ENCODE measurements around the gene ALOX12B.

Gene ALOX12B

DNA sequence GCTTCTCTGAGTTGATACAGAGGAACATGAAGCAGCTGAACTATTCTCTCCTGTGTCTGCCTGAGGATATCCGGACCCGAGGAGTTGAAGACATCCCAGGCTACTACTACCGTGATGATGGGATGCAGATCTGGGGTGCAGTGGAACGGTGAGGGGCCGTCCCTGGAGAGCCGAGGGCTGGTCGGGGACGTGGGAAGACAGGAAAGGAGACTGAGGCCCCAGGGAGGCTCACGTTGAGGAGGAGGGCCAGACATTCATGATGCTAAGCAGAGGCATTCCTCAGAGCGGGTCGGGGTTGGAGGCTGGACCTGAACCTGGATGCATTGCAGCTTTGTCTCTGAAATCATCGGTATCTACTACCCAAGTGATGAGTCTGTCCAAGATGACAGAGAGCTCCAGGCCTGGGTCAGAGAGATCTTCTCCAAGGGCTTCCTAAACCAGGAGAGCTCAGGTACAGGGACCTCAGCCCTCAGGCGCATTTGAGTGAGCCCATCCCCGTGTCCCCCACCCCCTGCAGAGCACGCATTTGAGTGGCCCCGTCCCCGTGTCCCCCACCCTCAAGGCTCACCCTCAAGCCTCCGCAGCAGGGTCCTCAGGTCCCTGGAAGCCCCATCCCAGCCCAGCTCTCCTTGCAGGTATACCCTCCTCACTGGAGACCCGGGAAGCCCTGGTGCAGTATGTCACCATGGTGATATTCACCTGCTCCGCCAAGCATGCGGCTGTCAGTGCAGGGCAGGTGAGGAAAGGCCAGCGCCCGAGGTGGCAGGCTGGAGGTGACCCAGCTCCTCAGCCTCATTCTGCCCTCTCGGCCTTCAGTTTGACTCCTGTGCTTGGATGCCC, 40.4 kb downstream of the ALOX12B start:
- TF ChIP-seq, protein P1, sequence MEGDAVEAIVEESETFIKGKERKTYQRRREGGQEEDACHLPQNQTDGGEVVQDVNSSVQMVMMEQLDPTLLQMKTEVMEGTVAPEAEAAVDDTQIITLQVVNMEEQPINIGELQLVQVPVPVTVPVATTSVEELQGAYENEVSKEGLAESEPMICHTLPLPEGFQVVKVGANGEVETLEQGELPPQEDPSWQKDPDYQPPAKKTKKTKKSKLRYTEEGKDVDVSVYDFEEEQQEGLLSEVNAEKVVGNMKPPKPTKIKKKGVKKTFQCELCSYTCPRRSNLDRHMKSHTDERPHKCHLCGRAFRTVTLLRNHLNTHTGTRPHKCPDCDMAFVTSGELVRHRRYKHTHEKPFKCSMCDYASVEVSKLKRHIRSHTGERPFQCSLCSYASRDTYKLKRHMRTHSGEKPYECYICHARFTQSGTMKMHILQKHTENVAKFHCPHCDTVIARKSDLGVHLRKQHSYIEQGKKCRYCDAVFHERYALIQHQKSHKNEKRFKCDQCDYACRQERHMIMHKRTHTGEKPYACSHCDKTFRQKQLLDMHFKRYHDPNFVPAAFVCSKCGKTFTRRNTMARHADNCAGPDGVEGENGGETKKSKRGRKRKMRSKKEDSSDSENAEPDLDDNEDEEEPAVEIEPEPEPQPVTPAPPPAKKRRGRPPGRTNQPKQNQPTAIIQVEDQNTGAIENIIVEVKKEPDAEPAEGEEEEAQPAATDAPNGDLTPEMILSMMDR (IDR thresholded peaks at IDR 0.05; ENCODE audit: low read depth, low read length), result no peak
- Histone ChIP-seq H3K4me3 (ENCODE audit: low read depth, low read length) (no peak overlapping the region), H3K27me3 (no peaks in the 10 kb centered on the region), H3K4me1 (no peaks in the 10 kb centered on the region), H3K9me3 (no peaks in the 10 kb centered on the region), H3K36me3 (no peaks in the 10 kb centered on the region)
- DNase-seq, result no peak

DNA sequence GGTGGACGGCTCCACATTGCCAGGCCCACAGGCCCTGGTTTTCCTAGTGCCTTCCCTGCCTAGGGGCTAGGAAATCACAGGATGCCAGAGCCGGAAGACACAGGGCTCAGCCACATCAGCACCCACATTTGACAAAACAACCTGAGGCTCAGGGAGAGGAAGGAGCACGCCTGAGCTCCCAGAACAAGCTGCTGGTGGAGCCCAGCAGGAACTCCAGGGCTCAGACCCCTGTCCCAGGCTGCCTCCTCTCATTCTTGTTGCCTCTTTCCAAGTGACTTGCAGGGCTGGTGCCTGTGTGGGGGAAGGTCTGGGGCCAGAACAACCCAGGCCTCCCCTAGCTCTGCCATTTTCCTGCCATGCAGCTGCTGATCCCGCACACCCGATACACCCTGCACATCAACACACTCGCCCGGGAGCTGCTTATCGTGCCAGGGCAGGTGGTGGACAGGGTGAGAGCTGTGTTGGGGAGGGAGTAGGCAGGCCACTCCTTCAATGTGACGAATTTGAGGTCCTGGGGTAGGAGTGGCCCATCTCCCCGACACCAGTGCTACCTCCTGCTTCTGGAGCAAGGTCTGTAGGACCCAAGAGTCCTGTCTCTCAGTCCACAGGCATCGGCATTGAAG, 41.1 kb downstream of the ALOX12B start:
- Histone ChIP-seq H3K36me3 (no peaks in the 10 kb centered on the region), H3K4me3 (ENCODE audit: low read depth, low read length) (no peak overlapping the region), H3K4me1 (no peaks in the 10 kb centered on the region), H3K9me3 (no peaks in the 10 kb centered on the region), H3K27me3 (no peaks in the 10 kb centered on the region)
- no peak for DNase-seq
- TF ChIP-seq, protein P1 (IDR thresholded peaks at IDR 0.05; ENCODE audit: low read depth, low read length), result no peak

DNA sequence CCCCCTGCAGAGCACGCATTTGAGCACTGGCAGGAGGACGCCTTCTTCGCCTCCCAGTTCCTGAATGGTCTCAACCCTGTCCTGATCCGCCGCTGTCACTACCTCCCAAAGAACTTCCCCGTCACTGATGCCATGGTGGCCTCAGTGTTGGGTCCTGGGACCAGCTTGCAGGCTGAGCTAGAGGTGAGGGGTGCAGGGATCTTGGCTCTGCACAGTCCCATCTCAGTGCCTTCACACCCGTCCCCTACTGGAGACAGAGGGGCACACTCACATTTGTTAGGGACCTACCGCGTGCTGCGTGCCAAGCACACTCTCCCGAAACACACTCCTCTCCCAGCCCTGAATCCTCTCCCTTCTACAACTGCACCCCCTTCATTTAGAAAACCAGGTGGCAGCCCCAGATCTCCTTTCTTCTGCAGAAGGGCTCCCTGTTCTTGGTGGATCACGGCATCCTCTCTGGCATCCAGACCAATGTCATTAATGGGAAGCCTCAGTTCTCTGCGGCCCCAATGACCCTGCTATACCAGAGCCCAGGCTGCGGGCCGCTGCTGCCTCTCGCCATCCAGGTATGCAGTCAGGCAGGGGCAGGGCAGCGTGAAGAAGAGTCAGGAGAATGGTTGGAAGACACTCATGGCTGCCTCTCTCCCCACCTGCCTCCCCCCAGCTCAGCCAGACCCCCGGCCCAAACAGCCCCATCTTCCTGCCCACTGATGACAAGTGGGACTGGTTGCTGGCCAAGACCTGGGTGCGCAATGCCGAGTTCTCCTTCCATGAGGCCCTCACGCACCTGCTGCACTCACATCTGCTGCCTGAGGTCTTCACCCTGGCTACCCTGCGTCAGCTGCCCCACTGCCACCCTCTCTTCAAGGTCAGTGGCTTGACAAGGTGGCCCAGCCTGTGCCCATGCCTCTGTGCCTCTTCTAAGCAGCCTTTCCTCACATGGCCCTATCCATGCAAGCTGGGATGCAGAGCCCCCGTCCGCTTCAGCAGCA, 42.4 kb downstream of the ALOX12B start:
- H3K4me3 ChIP-seq (ENCODE audit: low read depth, low read length), result no peak overlapping the region
- TF ChIP-seq, protein P1 (IDR thresholded peaks at IDR 0.05; ENCODE audit: low read depth, low read length), result no peak
- DNase-seq, result no peak
- no peaks in the 10 kb centered on the region for H3K9me3 ChIP-seq
- no peaks in the 10 kb centered on the region for H3K36me3 ChIP-seq
- peaks cover 8% of the 10 kb centered on the region for H3K4me1 ChIP-seq
- no peaks in the 10 kb centered on the region for H3K27me3 ChIP-seq

DNA sequence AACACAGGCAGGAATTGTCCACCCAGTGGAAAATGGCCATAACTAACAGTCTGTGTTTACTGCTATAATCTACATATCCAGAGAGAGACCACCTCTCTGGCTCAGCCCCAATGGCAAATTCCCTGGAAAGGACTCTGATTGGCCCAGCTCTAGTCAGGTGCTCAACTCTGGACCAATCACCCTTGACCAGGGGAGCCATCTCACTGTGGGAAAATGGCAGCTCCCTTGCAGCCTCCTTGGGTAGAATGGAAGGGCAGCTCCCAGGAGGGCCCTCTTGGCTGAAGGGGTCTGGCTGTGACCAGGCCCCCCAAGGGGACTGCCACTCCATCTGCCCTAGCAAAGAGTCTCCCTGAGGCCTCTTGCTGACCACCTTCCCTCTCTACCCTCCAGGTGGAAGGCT, 45.5 kb downstream of the ALOX12B start:
- Histone ChIP-seq H3K4me3 (ENCODE audit: low read depth, low read length) (no peak overlapping the region), H3K27me3 (no peaks in the 10 kb centered on the region), H3K36me3 (no peaks in the 10 kb centered on the region), H3K9me3 (no peaks in the 10 kb centered on the region), H3K4me1 (peaks cover 8% of the 10 kb centered on the region)
- peak; percentile 26 for DNase-seq
- TF ChIP-seq, protein P1 (IDR thresholded peaks at IDR 0.05; ENCODE audit: low read depth, low read length), result no peak

DNA sequence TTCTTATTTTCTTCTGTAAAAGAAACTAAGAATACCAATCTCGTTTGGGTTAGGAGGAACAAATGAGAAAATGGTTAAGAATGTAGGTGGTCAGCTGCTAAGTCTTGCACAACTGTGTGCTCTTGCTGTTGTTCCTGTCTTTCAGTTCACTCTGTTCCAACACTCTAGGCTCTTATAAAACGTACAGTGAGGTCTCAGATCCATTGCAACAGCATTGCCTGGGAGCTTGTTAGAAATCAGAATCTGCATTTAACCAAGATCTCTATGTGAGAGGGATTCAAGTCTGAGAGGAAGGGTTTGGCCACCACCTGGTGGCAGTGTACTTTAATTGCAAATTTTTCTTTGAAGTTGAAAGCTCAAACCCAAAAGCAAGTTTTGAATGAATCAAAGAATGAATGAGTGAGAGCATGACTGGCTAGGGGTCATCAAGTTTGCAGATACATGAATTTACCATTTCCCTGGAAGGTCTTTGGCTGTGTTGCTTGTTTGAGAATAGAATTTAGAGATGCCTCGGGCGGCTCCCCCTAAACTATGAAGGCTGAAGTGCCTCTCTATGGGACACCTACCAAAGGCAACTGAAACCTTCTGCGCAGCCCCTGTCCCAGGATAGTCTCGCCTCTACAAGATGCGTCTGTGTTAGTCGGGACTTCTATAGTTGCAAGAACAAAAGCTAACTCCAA, 46.1 kb downstream of the ALOX12B start:
- DNase-seq, result peak; percentile 26
- Histone ChIP-seq H3K4me3 (ENCODE audit: low read depth, low read length) (no peak overlapping the region), H3K9me3 (no peaks in the 10 kb centered on the region), H3K36me3 (no peaks in the 10 kb centered on the region), H3K27me3 (no peaks in the 10 kb centered on the region), H3K4me1 (peaks cover 8% of the 10 kb centered on the region)
- TF ChIP-seq, protein P1 (IDR thresholded peaks at IDR 0.05; ENCODE audit: low read depth, low read length), result peak; percentile 59
